Breast epithelium (tissue), 3 donors: ENCODE data around the gene KREMEN1.

ENCODE experiments used
- CTCF ChIP-seq, 3 donors: fragments of 450-650 bp; IDR thresholded peaks; one replicate each; pipeline ENCODE4 v1.5.1; 2016 to 2017; ENCODE audit warnings: antibody characterized with exemption in 3 of 3, mild to moderate bottlenecking in 3 of 3, moderate library complexity in 3 of 3
- POLR2A ChIP-seq: fragments of 450-650 bp; IDR thresholded peaks from one replicate; pipeline ENCODE4 v1.6.1; 2016; ENCODE audit warnings: antibody characterized with exemption, mild to moderate bottlenecking, moderate library complexity
- POLR2AphosphoS5 ChIP-seq, 3 donors: sonication (generic); formaldehyde crosslinking; IDR thresholded peaks; one replicate each; pipeline ENCODE4 v1.6.1; 2017; ENCODE audit warnings: antibody characterized with exemption in 3 of 3

- TF ChIP-seq POLR2AphosphoS5 (IDR thresholded peaks at IDR 0.05) (no peak), CTCF (IDR thresholded peaks at IDR 0.05) (no peak), POLR2A (no peak)
Measured at GRCh38 chr22:29102300-29102699, 29.5 kb downstream of the KREMEN1 start.
